H9 (cell line): ENCODE measurements around the gene ALDOA. TPM values are rescaled to one million over a fixed set of nuclear protein-coding genes. Genes with fewer than 3 reads are reported as not detected.
A peak's percentile ranks its signal among the peaks of the same experiment; 100 is the strongest.

Experiments used
- DNase-seq: peaks from one replicate; pipeline ENCODE4 v3.0.0-alpha.2; 2017
- H2AFZ ChIP-seq: one replicate; pipeline ENCODE4 v1.6.1; 2013; ENCODE audit warnings: mild to moderate bottlenecking, low read length, control low read depth, moderate library complexity
- H2AK5ac ChIP-seq: 2 replicates; pipeline ENCODE4 v1.6.1; 2013; ENCODE audit warnings: low read length, control low read depth, mixed read lengths; ENCODE audit not compliant: insufficient read length
- H2BK120ac ChIP-seq: one replicate; pipeline ENCODE4 v1.6.1; 2013; ENCODE audit warnings: low read depth, mild to moderate bottlenecking, low read length, control low read depth, inconsistent platforms; ENCODE audit not compliant: poor library complexity, severe bottlenecking
- H2BK12ac ChIP-seq: 2 replicates; pipeline ENCODE4 v1.6.1; 2013; ENCODE audit warnings: low read length, control low read depth, mixed read lengths, low read depth; ENCODE audit not compliant: insufficient read length
- H2BK15ac ChIP-seq: 2 replicates; pipeline ENCODE4 v1.6.1; 2013; ENCODE audit warnings: low read depth, low read length, control low read depth
- H2BK20ac ChIP-seq: one replicate; pipeline ENCODE4 v1.6.1; 2013; ENCODE audit warnings: low read depth, mild to moderate bottlenecking, low read length, control low read depth, inconsistent platforms; ENCODE audit not compliant: poor library complexity, severe bottlenecking
- H2BK5ac ChIP-seq: 2 replicates; pipeline ENCODE4 v1.6.1; 2013; ENCODE audit warnings: low read length, control low read depth, mixed read lengths; ENCODE audit not compliant: insufficient read length
- H3K14ac ChIP-seq: 2 replicates; pipeline ENCODE4 v1.6.1; 2013; ENCODE audit warnings: low read length, control low read depth; ENCODE audit not compliant: insufficient read depth
- H3K18ac ChIP-seq: 2 replicates; pipeline ENCODE4 v1.6.1; 2013; ENCODE audit warnings: low read depth, mild to moderate bottlenecking, mixed read lengths, low read length, control low read depth; ENCODE audit not compliant: insufficient read length
- H3K23ac ChIP-seq: 2 replicates; pipeline ENCODE4 v1.6.1; 2013; ENCODE audit warnings: low read length, control low read depth, mixed read lengths, low read depth; ENCODE audit not compliant: insufficient read length
- H3K23me2 ChIP-seq: 2 replicates; pipeline ENCODE4 v1.6.1; 2013; ENCODE audit warnings: low read depth, mild to moderate bottlenecking, mixed read lengths, low read length, control low read depth; ENCODE audit not compliant: insufficient read length, poor library complexity, severe bottlenecking
- H3K27ac ChIP-seq: 2 replicates; pipeline ENCODE4 v1.5.1; 2013; ENCODE audit warnings: low read length, control low read depth, mixed read lengths, low read depth; ENCODE audit not compliant: insufficient read length
- H3K27me3 ChIP-seq: 2 replicates; pipeline ENCODE4 v1.6.1; 2013; ENCODE audit warnings: low read length, control low read depth, inconsistent platforms; ENCODE audit not compliant: insufficient read depth
- H3K4ac ChIP-seq: 2 replicates; pipeline ENCODE4 v1.6.1; 2013; ENCODE audit warnings: low read depth, mild to moderate bottlenecking, control low read depth, inconsistent platforms, low read length, moderate library complexity
- H3K4me1 ChIP-seq: 2 replicates; pipeline ENCODE4 v1.6.1; 2013; ENCODE audit warnings: low read length, control low read depth, inconsistent platforms; ENCODE audit not compliant: insufficient read depth
- H3K4me2 ChIP-seq: 2 replicates; pipeline ENCODE4 v1.6.1; 2013; ENCODE audit warnings: low read length, control low read depth, mixed read lengths; ENCODE audit not compliant: insufficient read length, insufficient read depth
- H3K56ac ChIP-seq: 2 replicates; pipeline ENCODE4 v1.6.1; 2013; ENCODE audit warnings: low read depth, mild to moderate bottlenecking, mixed read lengths, low read length, control low read depth; ENCODE audit not compliant: insufficient read length
- H3K79me1 ChIP-seq: 2 replicates; pipeline ENCODE4 v1.6.1; 2013; ENCODE audit warnings: low read depth, mild to moderate bottlenecking, moderate library complexity, low read length, control low read depth, inconsistent platforms; ENCODE audit not compliant: insufficient read depth, poor library complexity, severe bottlenecking
- H3K79me2 ChIP-seq: 2 replicates; pipeline ENCODE4 v1.6.1; 2013; ENCODE audit warnings: low read length, control low read depth, inconsistent platforms; ENCODE audit not compliant: insufficient read depth
- H3K9ac ChIP-seq: 2 replicates; pipeline ENCODE4 v1.6.1; 2013; ENCODE audit warnings: low read length, control low read depth, mixed read lengths; ENCODE audit not compliant: insufficient read length; ENCODE audit errors: extremely low read depth
- H3K9me3 ChIP-seq: one replicate; pipeline ENCODE4 v1.6.1; 2013; ENCODE audit warnings: low read depth, low read length, inconsistent platforms; ENCODE audit not compliant: control insufficient read depth
- H3T11ph ChIP-seq: one replicate; pipeline ENCODE4 v1.6.1; 2013; ENCODE audit warnings: mild to moderate bottlenecking, low read length, control low read depth, inconsistent platforms
- H4K20me1 ChIP-seq: one replicate; pipeline ENCODE4 v1.6.1; 2013; ENCODE audit not compliant: control insufficient read depth, insufficient read length, insufficient read depth
- H4K5ac ChIP-seq: 2 replicates; pipeline ENCODE4 v1.6.1; 2013; ENCODE audit warnings: low read depth, mild to moderate bottlenecking, mixed read lengths, low read length, control low read depth; ENCODE audit not compliant: insufficient read length
- H4K8ac ChIP-seq: replicated peaks from 2 replicates; pipeline ENCODE4 v1.6.1; 2013; ENCODE audit warnings: low read length, control low read depth, mixed read lengths, low read depth; ENCODE audit not compliant: insufficient read length
- H4K91ac ChIP-seq: 2 replicates; pipeline ENCODE4 v1.6.1; 2013; ENCODE audit warnings: low read depth, mild to moderate bottlenecking, moderate library complexity, mixed read lengths, low read length, control low read depth; ENCODE audit not compliant: insufficient read length
- H3K27ac Mint-ChIP-seq, 3 experiments: 2 replicates in 2 of 3; 3 replicates in 1 of 3; pipeline ENCODE4 v1.8.0; 2020 to 2021; ENCODE audit warnings: mixed read lengths in 3 of 3, mild to moderate bottlenecking in 1 of 3, moderate library complexity in 1 of 3
- H3K27me3 Mint-ChIP-seq: 2 replicates; pipeline ENCODE4 v1.8.0; 2021; ENCODE audit warnings: low read depth, mild to moderate bottlenecking, moderate library complexity, mixed read lengths
- H3K36me3 Mint-ChIP-seq, 3 experiments: 2 replicates in 2 of 3; 3 replicates in 1 of 3; pipeline ENCODE4 v1.8.0; 2020 to 2021; ENCODE audit warnings: low read depth in 3 of 3, mixed read lengths in 3 of 3; ENCODE audit not compliant: insufficient read depth in 1 of 3
- H3K4me1 Mint-ChIP-seq, 2 experiments: 2 replicates each; pipeline ENCODE4 v1.8.0; 2020; ENCODE audit warnings: mixed read lengths in 2 of 2
- H3K4me3 Mint-ChIP-seq, 2 experiments: 2 replicates in 1 of 2; 3 replicates in 1 of 2; pipeline ENCODE4 v1.8.0; 2020 to 2021; ENCODE audit warnings: mild to moderate bottlenecking in 2 of 2, mixed read lengths in 2 of 2, moderate library complexity in 1 of 2
- H3K9me3 Mint-ChIP-seq, 2 experiments: 2 replicates in 1 of 2; 3 replicates in 1 of 2; pipeline ENCODE4 v1.8.0; 2020; ENCODE audit warnings: mild to moderate bottlenecking in 2 of 2, mixed read lengths in 2 of 2, moderate library complexity in 1 of 2
- CTCF ChIP-seq: fragments of 200-600 bp; sonication (generic); conservative IDR thresholded peaks from 3 replicates; pipeline ENCODE4 v1.8.0; 2021; ENCODE audit warnings: antibody characterized with exemption, mild to moderate bottlenecking
- WGBS: extraction: QIAGEN DNeasy Blood & Tissue Kit; methylation state at CpG from one replicate; pipeline ENCODE4 v1.1.7; 2013; ENCODE audit warnings: missing lambda C conversion rate, low lambda C conversion rate, mixed read lengths; ENCODE audit not compliant: insufficient read length; ENCODE audit errors: extremely low coverage; 5-methylcytosine and 5-hydroxymethylcytosine counted together
- total RNA-seq: library from RNA; stranded (reverse); gene quantifications from 2 replicates; pipeline ENCODE4 v1.2.1, GENCODE V29; 2021

The ALDOA gene
- total RNA-seq, 1 experiment from 2014 or later: 1,356 TPM

DNA sequence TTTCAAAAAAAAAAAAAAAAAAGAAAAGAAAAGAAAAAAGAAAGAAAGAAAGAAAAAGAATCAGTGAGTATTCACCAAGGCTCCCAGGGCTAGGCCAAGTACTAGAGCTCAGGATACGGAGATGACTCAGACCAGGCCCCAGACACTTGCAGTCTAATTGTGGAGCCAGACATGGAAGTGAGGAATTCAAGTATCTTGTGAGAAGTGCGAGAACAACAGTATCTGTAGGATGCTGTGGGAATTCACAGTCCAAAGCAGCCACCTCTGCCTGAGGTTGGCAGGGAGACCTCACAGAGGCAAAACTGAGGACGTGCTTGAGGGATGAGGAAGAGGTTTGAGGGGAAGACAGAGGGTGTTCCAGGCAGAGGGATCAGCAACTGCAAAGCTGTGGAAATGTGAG lies 14.0 kb upstream of the ALDOA start:
- H3K56ac ChIP-seq: no peak overlapping the region
- H2BK20ac ChIP-seq: no peak overlapping the region
- no peak overlapping the region for H2BK120ac ChIP-seq
- H3K27me3 ChIP-seq: no peaks in the 10 kb centered on the region
- no peak overlapping the region for H3T11ph ChIP-seq
- H3K14ac ChIP-seq: no peak overlapping the region
- no peaks in the 10 kb centered on the region for H3K79me2 ChIP-seq
- no peak for TF ChIP-seq CTCF
- H3K23me2 ChIP-seq: peaks cover 9% of the 10 kb centered on the region
- no peaks in the 10 kb centered on the region for H3K4me1 ChIP-seq
- no peak overlapping the region for H3K9ac ChIP-seq
- H3K23ac ChIP-seq: no peak overlapping the region
- H2BK15ac ChIP-seq: no peak overlapping the region
- no peak overlapping the region for H3K4ac ChIP-seq
- no CpG with 5 or more reads among the region's 3 CpGs for WGBS
- no peak overlapping the region for H3K27ac Mint-ChIP-seq
- H3K4me1 Mint-ChIP-seq: peaks cover 13 to 20% of the 10 kb centered on the region in 2 experiments
- no peaks in the 10 kb centered on the region for H3K79me1 ChIP-seq
- no peaks in the 10 kb centered on the region for H3K9me3 Mint-ChIP-seq
- no peak overlapping the region for H2BK12ac ChIP-seq
- no peak overlapping the region for H4K8ac ChIP-seq
- H4K5ac ChIP-seq: no peak overlapping the region
- H3K4me2 ChIP-seq: no peak overlapping the region
- no peak overlapping the region for H3K18ac ChIP-seq
- H3K4me3 Mint-ChIP-seq: peak overlapping the region in 1 of 2 experiments; percentile 25; a peak in 3 of 5 replicates
- H4K20me1 ChIP-seq: no peaks in the 10 kb centered on the region
- DNase-seq: no peak
- no peaks in the 10 kb centered on the region for H3K36me3 Mint-ChIP-seq
- H3K9me3 ChIP-seq: no peaks in the 10 kb centered on the region
- H2BK5ac ChIP-seq: no peak overlapping the region
- no peak overlapping the region for H2AFZ ChIP-seq
- peaks cover 20% of the 10 kb centered on the region for H3K27me3 Mint-ChIP-seq
- no peak overlapping the region for H3K27ac ChIP-seq
- H2AK5ac ChIP-seq: no peak overlapping the region
- H4K91ac ChIP-seq: no peak overlapping the region
